ENCODE results near the gene PCARE.
"Not testable (repeated sequence)": the region's sequence is repeated elsewhere in the genome, so short reads cannot be mapped to it uniquely, and the experiment has no call there.

PCARE gene

DNA sequence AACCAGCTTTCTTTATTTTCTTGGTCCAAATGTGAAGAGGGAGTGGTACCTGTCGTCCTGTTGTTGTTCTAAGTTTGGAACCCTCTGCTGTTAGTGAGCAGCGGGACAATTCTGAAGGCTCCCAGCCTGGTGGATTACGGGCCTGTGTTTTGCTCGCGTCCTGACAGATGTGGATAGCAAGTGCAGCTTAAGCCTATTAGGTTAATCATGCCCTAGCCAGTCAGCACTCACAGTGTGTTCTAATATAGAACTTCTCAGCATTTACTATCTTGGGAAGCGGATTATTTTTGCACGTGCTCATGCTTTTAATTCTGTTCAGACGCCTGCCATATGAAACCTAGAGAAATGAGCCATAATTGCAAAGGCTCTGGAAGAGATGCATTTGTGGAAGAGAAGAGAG lies at the start of gene PCARE:
Gene PCARE, minus strand, starts transcription at position 113 of the 400 bp plus-strand sequence. CDS start 262 bp downstream, outside the sequence.
- no peak for DNase-seq

- DNase-seq, result no peak
Measured at GRCh38 chr2:29123617-29124349, 49.5 kb upstream of the PCARE start.

GRCh38 chr2:29120846-29121245 lies 46.5 kb upstream of the PCARE start:
- no peak for DNase-seq

- no peak for DNase-seq
Measured at GRCh38 chr2:29119211-29119610, 44.9 kb upstream of the PCARE start.

GRCh38 chr2:29117636-29118303 lies 43.4 kb upstream of the PCARE start:
- DNase-seq, result no peak

- DNase-seq, result no peak
Measured at GRCh38 chr2:29115797-29116781, 41.8 kb upstream of the PCARE start.

DNA sequence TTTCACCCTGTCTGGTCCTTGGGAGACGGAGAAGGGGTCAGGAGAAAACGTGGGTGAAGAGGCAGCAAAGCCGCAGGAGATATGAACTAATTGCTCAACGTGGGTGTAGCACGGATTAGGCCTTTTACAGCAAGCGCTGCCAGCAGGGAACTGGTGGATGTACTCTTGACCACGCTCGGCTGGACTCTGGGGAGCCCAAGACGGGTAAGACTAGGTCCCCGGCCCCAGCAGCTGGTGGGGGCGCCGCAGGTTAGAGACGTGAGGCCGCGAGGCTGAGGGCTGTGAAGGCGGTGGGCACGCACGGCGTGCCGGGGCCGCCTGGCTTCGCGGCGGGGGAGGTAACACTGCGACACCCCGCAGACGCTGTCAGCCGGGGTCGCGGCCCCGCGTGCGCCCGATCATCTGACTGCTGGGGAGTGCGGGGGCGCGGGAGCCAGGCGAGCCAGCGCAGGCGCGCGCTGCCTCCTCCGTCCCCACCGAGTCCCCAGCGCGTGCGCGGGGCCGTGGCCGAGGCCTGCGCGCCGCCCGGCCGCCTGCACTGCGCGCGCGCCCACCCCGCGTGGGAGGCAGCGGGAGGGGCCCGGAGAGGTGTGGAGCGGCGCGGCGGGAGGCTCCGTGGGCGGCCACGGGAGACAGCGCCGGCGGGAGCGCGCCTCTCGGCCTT lies 40.8 kb upstream of the PCARE start, which contains the start of gene CLIP4:
Gene CLIP4, plus strand, starts transcription at position 470 of the 664 bp plus-strand sequence. CDS start 5,974 bp downstream, outside the sequence.
- DNase-seq, result no peak

DNA sequence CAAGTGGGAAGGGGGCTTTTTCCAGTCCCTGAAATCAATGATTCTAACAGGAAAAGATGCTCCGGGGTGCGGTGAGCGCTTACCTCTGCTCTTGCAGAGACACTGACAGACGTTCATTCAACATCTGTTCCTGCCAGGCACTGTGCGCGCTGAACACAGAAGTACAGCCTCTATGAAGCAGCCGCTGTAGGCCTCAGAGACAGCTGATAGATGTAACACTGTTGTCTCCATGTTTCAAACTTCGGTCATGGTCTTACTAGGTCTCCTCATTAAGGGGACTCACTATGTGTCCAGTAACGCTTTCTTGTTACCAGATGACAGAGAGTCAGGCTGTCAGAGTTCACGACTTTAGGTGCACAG lies 40.2 kb upstream of the PCARE start:
- DNase-seq, result no peak

DNA sequence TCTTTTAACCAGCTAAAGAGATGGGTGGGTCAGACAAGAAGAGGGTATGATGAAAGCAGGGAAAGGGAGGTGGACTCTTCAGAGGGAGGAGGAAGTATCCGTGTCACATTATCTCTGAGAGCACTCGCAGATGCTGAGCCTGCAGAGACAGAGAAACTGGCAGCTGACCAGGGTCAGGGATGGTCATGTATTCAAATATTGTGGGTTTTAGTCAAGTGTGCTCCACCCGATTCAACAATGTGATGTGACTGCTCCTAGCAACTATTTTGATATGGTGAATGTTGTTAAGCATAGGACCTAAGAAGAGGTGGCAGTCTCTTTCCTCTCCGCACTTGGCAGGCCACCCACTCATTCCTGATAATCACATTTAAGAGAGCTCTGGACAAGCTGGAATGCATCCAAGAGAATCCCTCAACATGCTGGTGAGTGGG lies 39.6 kb upstream of the PCARE start:
- DNase-seq, result peak; percentile 60

- no peak for DNase-seq
Measured at GRCh38 chr2:29113027-29113686, 38.8 kb upstream of the PCARE start.

GRCh38 chr2:29112379-29112778 lies 38.1 kb upstream of the PCARE start:
- DNase-seq, result no peak

DNA sequence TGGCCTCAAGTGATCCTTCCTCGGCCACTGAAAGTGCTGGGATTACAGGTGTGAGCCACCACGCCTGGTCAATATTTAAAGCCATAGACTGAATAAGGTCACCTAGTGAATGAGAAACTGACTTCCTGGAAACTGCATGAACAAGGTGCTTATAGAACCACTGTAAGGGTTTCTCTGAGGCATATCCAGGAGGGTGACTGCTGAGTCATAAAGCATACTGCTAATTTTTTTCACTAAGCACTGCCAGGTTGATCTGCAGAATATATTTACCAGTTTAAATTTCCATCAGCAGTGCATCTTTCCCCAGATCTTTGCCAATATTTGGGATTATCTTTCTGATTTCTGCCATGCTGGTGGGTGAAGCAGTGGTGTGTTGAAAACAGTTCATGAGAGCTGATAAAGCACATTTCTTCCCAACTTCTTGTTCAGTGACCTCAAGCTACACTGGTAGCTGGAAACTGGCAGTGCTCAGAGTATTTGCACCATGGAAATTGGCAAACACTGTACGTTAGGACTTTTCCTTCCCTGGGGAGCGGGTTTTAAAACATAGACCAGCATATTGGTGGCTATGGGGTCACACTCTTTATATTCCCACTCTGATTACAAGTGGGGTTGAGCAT lies 36.7 kb upstream of the PCARE start:
- no peak for DNase-seq

- no peak for DNase-seq
Measured at GRCh38 chr2:29109246-29109645, 34.9 kb upstream of the PCARE start.

- DNase-seq, result no peak
Measured at GRCh38 chr2:29108225-29108624, 33.9 kb upstream of the PCARE start.

DNA sequence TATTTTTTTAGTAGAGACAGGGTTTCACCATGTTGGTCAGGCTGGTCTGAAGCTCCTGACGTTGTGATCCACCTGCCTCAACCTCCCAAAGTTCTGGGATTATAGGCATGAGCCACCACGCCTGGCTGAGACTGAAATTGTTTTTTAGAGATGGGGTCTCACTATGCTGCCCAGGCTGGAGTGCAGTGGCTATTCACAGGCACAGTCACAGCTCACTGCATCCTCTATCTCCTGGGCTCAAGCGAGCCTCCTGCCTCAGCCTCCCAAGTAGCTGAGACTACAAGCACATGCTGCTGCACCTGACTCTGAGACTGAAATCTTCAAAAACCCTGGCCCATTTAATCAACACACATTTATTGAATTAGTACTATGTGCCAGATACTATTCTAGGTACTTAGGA lies 33.2 kb upstream of the PCARE start:
- DNase-seq, result not testable (repeated sequence)

- no peak for DNase-seq
Measured at GRCh38 chr2:29106980-29107388, 32.7 kb upstream of the PCARE start.

- DNase-seq, result no peak
Measured at GRCh38 chr2:29106256-29106655, 31.9 kb upstream of the PCARE start.

- no peak for DNase-seq
Measured at GRCh38 chr2:29105375-29105774, 31.1 kb upstream of the PCARE start.

DNA sequence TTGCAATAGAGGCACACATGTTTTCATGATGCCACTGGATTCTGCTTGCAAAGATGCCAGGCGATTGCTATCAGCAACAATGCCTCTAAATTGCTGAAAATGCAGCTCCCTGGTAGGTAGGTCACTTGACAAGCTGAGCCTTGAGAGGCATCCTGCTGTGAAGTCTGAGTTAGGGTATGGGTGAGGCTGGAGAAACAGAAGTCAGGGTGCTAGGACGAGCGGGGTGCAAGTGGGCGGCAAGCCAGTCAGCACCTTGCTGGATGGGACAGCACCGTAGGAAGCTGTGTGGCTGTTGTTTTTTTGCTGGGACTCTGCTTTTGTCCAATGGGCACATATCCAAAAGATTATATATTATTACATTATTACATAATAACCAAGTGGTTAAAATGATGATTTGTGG lies 30.4 kb upstream of the PCARE start:
- no peak for DNase-seq

- no peak for DNase-seq
Measured at GRCh38 chr2:29100564-29100963, 26.2 kb upstream of the PCARE start.

GRCh38 chr2:29097569-29097968 lies 23.2 kb upstream of the PCARE start:
- DNase-seq, result no peak

DNA sequence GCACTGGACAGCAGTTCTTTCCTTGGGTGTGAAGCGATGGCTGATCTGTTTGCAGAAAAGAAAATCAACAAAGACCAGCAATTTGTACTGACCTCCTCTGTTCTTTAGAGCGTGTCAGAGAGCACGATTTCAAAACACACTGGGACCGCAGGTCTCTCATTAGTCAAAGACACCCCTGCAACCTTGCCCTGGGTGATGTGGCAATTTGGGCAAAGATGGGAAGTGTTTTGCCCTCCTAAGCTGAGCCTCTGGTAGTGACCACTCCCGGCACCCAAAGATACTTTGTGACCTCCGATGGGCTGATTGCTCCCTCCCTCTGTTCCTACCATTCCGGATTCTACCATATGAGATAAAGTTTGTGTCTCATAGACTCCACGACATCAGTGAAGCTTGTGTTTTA lies 22.6 kb upstream of the PCARE start:
- DNase-seq, result no peak

Measured in MV-4-11 (cell line).